ENCODE results near the gene NFKBIZ. TPM values are rescaled to one million over a fixed set of nuclear protein-coding genes. Genes with fewer than 3 reads are reported as not detected.
"Not testable (repeated sequence)": the region's sequence is repeated elsewhere in the genome, so short reads cannot be mapped to it uniquely, and the experiment has no call there.

Gene NFKBIZ
- total RNA-seq, 2 donors from 2014 or later, result 30.1 to 92.3 TPM

GRCh38 chr3:101879623-101880284, 30.4 kb downstream of the NFKBIZ start:
- ATAC-seq (no peak), DNase-seq (no peak)
- TF ChIP-seq POLR2A (IDR thresholded peaks at IDR 0.05) (no peak), CTCF (IDR thresholded peaks at IDR 0.05) (no peak)
- intact Hi-C loops (cut with DNase I), result no loop called here
- Histone ChIP-seq H3K9me3 (no peaks in the 10 kb centered on the region), H3K36me3 (replicated peaks in 1 of 2; ENCODE audit: insufficient read depth in 1 of 2, low read depth in 2 of 2) (no peaks in the 10 kb centered on the region), H3K4me3 (no peak overlapping the region), H3K27ac (no peak overlapping the region), H3K27me3 (no peaks in the 10 kb centered on the region), H3K4me1 (no peaks in the 10 kb centered on the region)
- 57 to 62% methylated on average over 5 of the region's 5 CpGs for WGBS, 2 donors

- no peaks in the 10 kb centered on the region for H3K4me1 ChIP-seq
- ATAC-seq (no peak), DNase-seq (no peak)
- intact Hi-C loops (cut with DNase I), result no loop called here
- no peak overlapping the region for H3K27ac ChIP-seq
- no peaks in the 10 kb centered on the region for H3K27me3 ChIP-seq
- no peaks in the 10 kb centered on the region for H3K9me3 ChIP-seq
- no peak overlapping the region for H3K4me3 ChIP-seq
- no peak for TF ChIP-seq CTCF (IDR thresholded peaks at IDR 0.05)
- no peak for TF ChIP-seq POLR2A (IDR thresholded peaks at IDR 0.05)
- 85 to 88% methylated on average over 1 of the region's 1 CpG for WGBS, 2 donors
- H3K36me3 ChIP-seq (replicated peaks in 1 of 2; ENCODE audit: insufficient read depth in 1 of 2, low read depth in 2 of 2), result no peaks in the 10 kb centered on the region
Measured at GRCh38 chr3:101884776-101885175, 35.5 kb downstream of the NFKBIZ start.

GRCh38 chr3:101885584-101885983, 36.3 kb downstream of the NFKBIZ start:
- H3K9me3 ChIP-seq; H3K36me3 ChIP-seq (replicated peaks in 1 of 2; ENCODE audit: insufficient read depth in 1 of 2, low read depth in 2 of 2); intact Hi-C loops (cut with DNase I); H3K4me1 ChIP-seq; H3K4me3 ChIP-seq; H3K27ac ChIP-seq; H3K27me3 ChIP-seq; DNase-seq; ATAC-seq: not testable (repeated sequence)
- 88 to 97% methylated on average over 3 of the region's 3 CpGs for WGBS, 2 donors

GRCh38 chr3:101886626-101887025, 37.3 kb downstream of the NFKBIZ start:
- intact Hi-C loops (cut with DNase I), result no loop called here
- no peak overlapping the region for H3K27ac ChIP-seq
- DNase-seq (no peak), ATAC-seq (no peak)
- TF ChIP-seq POLR2A (IDR thresholded peaks at IDR 0.05), result no peak
- TF ChIP-seq CTCF (IDR thresholded peaks at IDR 0.05), result no peak
- no peaks in the 10 kb centered on the region for H3K4me1 ChIP-seq
- H3K36me3 ChIP-seq (replicated peaks in 1 of 2; ENCODE audit: insufficient read depth in 1 of 2, low read depth in 2 of 2), result no peaks in the 10 kb centered on the region
- whole genome bisulfite sequencing, 2 donors, result 93 to 97% methylated on average over 3 of the region's 3 CpGs
- no peak overlapping the region for H3K4me3 ChIP-seq
- no peaks in the 10 kb centered on the region for H3K9me3 ChIP-seq
- H3K27me3 ChIP-seq, result no peaks in the 10 kb centered on the region

GRCh38 chr3:101888653-101889052, 39.3 kb downstream of the NFKBIZ start:
- no peaks in the 10 kb centered on the region for H3K9me3 ChIP-seq
- no peak for DNase-seq
- no peak for ATAC-seq
- no peak overlapping the region for H3K4me3 ChIP-seq
- no peak overlapping the region for H3K27ac ChIP-seq
- WGBS, 2 donors, result 58 to 81% methylated on average over 3 of the region's 3 CpGs
- H3K4me1 ChIP-seq, result no peaks in the 10 kb centered on the region
- TF ChIP-seq CTCF (IDR thresholded peaks at IDR 0.05), result no peak
- TF ChIP-seq POLR2A (IDR thresholded peaks at IDR 0.05), result no peak
- H3K36me3 ChIP-seq (replicated peaks in 1 of 2; ENCODE audit: insufficient read depth in 1 of 2, low read depth in 2 of 2), result no peaks in the 10 kb centered on the region
- intact Hi-C loops (cut with DNase I), result no loop called here
- H3K27me3 ChIP-seq, result no peaks in the 10 kb centered on the region

Data from body of pancreas (tissue), 4 donors.